Occipital lobe (tissue), 2 donors: ENCODE data around the gene BMP7. TPM values are rescaled to one million over a fixed set of nuclear protein-coding genes. Genes with fewer than 3 reads are reported as not detected.
"Not testable (repeated sequence)": the region's sequence is repeated elsewhere in the genome, so short reads cannot be mapped to it uniquely, and the experiment has no call there.

Source experiments
- DNase-seq: peaks from one replicate; lab custom pipeline; 2025; lab: John Stamatoyannopoulos, UW
- total RNA-seq: library from RNA; depleted of rRNA; stranded (reverse); fragments of >200 nt; gene quantifications from one replicate; pipeline ENCODE4 v1.2.3, GENCODE V29; 2014

The BMP7 gene
- total RNA-seq, 1 donor from 2014 or later: 8.7 TPM

DNA sequence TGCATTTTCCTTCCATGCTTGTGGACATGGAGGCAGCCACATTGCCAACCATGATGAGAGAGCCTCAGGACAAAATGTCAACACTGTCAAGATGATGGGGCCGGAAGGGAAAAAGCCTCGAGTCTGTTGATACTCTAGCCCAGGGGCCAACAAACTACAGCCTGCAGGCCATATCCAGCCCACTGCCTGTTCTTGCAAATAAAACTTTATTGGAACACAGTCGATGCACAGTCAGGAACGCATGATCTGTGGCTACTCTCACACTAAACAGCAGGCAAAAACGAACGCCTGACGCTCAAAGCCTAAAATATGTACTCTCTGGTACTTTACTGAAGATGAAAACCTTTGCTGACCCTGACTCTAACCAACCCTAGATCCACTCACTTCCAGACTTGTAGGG is 72.3 kb downstream of the BMP7 start:
- DNase-seq: no peak

- DNase-seq: no peak
Observed at GRCh38 chr20:57193094-57193493, 73.3 kb downstream of the BMP7 start.

GRCh38 chr20:57192311-57192710 is 74.1 kb downstream of the BMP7 start:
- no peak for DNase-seq

GRCh38 chr20:57191265-57191638 is 75.2 kb downstream of the BMP7 start:
- DNase-seq: not testable (repeated sequence)

DNA sequence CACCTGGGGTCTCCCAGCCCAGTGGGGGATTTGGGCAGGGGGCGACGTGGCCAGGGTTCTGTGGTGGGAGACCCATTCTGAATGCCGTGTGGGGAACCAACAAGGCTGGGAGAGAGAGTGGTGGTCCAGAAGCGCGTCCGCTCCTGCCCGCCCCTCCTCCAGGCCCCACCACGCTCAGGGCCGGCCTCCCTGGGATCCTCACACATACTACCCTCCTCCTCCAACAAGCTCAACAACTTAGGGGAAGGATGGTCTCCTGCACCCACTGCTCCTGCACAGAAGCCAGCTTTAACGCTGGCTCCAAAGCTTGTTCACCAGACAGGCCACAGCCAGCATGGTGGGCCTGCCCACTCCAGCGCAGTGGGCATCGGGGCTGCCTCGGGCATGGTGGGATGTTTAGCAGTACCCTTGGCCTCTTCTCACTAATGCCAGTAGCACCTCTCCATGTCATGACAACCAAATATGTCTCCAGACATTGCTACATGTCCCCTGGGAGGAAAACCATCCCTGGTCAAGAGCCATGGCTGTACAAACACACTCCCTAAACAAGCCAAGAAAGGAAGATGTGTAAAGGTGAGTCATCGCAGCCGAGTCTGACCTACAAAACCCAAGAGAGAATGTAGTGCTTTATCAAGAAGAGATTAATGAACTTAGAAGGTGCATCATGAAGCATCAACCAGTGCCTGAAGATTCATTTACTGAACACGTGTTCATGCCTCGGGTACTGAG is 75.7 kb downstream of the BMP7 start:
- no peak for DNase-seq

GRCh38 chr20:57189713-57190112 is 76.7 kb downstream of the BMP7 start:
- DNase-seq: no peak

GRCh38 chr20:57188576-57189079 is 77.8 kb downstream of the BMP7 start:
- no peak for DNase-seq

DNA sequence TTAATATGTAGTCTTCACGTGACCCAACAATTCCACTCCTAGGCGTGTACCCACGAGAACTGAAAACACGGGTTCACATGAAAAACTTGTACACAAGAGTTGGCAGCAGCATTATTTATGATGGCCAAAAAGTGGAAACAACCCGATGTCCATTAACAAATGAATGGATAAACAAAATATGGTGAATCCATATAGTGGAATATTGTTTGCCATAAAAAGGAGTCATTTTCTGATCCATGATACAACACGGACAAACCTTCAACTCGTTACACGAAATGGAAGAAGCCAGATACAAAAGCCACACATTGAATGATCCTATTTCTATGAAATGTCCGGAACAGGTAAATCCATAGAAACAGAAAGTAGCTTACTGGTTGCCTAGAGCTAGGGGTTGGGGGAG is 78.4 kb downstream of the BMP7 start:
- no peak for DNase-seq

DNA sequence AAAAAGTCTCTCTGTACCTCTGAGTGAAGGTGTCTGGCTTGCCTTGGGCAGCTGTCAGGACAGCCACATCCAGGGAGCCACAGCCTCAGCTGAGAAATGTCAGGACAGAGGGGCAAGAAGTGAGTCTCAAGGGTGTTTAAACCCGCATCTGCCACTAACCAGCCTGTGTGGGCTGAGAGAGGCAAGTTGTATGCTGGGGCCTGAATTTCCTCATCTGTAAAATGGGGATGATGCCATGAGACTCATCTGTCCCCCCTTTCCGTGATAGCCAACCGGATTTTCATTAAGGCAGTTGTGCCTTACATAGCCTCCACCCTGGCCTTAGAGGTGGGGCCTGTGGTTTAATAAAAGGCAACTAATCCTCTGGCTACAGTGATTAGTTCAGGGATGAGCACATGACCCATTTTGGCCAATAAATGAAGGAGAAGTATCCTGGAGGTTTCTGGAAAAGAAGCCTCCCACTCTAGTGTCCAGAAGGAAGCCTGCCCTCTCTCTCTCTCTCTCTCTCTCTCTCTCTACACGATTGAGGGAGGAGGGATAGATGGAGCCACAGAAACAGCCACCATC is 79.3 kb downstream of the BMP7 start:
- no peak for DNase-seq

- no peak for DNase-seq
Observed at GRCh38 chr20:57186192-57186591, 80.2 kb downstream of the BMP7 start.

DNA sequence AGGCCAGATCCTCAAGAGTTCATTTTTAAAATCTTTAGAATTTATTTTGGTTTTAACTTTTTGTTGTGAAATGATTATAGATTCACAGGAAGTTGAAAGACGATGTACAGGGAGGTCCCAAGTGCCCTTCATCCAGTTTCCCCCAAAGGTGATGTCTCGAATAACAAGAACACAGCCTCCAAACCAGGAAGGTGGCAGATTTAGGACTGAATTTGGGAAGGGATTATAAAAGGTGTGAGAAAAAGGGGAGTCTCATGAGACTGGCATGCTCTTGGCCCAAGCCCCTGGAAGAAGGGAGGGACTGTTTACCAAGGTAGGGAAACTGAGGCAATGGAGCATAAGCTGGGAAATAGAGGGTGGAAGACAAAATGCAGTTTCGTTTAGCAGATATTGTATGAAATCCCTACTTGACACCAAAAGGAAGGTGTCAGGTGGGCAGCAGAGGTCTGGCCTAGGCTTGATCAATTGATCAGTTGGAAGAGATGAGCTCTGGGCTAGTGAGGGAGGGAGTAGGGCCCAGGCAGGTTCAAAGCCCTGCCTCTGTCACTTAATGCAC is 81.2 kb downstream of the BMP7 start:
- DNase-seq: no peak

DNA sequence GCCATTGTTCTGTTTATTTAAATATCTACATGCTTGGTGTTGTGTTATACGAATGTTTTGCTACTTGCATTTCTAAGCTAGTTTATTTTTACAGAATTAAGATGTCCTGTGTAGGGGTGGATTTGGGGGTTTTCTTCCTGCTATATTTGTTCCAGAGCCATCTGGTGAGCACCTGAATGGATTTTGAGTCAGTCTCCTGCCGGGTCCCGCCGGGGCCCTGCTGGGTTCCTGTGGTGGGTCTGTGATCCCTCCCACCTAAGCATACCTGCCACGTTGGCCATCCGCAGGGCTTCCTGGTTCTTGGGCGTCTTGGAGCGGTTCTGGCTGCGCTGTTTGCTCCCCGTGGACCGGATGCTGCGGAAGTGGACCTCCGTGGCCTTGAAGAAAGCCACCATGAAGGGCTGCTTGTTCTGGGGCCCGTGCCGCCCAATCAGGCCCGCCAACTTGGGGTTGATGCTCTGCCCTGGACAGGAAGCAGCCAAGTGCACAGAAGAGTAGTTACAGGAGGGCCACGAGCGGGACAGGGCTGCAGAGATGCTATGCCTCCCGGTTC is 82.9 kb downstream of the BMP7 start:
- DNase-seq: no peak

GRCh38 chr20:57181639-57182038 is 84.8 kb downstream of the BMP7 start:
- DNase-seq: no peak

GRCh38 chr20:57180954-57181353 is 85.5 kb downstream of the BMP7 start:
- no peak for DNase-seq

DNA sequence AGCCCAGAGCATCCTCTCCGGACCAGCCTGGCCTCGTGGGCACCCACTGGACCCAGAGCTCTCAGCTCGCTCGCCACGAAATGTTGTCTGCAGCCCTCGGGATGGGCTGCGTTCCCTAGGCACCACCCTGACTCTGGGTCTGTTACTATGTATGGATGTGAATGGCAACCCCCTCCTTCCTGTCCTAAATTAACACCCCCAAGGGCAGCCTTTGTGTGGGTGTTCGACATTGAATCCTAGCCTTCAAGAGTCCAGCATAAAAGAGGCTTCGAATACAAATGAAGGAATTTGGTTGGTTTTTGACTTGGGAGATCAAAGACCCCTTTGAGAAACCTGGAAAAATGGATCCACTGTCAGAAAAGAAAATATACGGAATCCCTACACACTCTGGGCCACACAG is 86.1 kb downstream of the BMP7 start:
- DNase-seq: no peak

- DNase-seq: no peak
Observed at GRCh38 chr20:57179265-57179664, 87.2 kb downstream of the BMP7 start.

- DNase-seq: no peak
Observed at GRCh38 chr20:57178582-57179111, 87.8 kb downstream of the BMP7 start.

DNA sequence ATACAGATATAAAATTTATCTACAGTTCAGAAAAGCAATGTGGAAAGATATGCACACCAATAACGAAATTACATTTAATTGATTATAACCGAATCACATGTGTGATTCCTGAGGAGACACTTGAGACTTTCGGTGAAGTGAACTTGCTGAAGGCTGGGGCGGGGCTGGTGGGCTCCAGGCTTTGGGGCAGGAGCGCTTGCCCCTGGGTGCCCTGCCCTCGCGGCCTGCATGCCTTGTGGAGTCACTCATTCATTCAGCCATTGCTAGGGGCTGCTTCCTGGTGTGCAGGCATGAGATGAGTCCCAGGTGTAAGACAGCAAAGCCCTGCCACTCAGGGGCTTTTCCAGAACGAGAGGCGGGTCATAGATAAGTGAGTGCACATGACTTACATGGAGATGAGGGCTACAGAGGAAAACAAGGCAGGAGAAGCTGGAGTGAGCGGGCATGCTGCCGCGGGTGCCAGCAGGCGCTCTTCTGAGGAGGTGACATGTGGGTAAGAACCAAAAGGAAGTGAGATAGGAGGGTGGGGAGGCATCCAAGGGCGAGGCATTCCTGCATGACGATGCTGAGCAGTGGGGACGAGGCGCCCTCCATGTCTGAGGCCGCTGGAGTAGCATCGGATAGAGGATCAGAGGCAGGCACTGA is 88.7 kb downstream of the BMP7 start:
- DNase-seq: no peak

DNA sequence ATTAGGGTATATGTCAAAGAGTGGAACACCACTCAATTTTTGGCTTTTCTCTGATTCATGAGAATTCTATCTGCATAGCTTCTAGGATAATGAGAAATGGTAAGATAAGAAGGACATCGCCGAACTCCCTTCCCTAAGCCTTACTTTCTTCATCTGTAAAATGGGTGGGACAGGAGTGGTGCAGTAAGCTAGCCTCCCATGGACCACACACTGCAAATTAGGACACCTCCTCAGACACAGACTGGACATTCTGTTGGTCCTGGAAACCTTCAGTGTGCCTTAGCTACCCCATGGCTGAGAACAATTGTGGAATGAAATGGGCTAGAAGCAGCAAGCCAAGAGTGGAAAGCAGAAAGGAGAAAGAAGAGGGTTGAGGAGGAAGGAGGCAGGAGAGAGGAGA is 89.6 kb downstream of the BMP7 start:
- no peak for DNase-seq

GRCh38 chr20:57175397-57176010 is 90.9 kb downstream of the BMP7 start:
- DNase-seq: no peak

DNA sequence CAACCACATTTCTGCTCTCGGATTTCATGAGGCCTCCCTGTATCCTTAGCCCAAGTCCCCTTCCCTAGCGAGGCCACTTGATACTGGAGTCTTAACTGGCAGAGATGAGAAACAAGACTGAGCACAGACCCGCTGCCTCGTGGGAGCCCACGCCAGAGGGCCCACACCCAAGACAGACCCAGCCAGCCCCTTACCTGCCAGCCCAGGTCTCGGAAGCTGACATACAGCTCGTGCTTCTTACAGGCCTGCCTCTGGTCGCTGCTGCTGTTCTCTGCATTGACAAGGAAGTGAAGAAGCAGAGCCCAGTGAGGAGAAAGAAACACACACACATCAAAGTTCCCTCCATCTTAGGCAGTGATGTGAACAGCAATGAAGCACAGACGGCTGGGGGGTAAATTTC is 91.7 kb downstream of the BMP7 start:
- no peak for DNase-seq

DNA sequence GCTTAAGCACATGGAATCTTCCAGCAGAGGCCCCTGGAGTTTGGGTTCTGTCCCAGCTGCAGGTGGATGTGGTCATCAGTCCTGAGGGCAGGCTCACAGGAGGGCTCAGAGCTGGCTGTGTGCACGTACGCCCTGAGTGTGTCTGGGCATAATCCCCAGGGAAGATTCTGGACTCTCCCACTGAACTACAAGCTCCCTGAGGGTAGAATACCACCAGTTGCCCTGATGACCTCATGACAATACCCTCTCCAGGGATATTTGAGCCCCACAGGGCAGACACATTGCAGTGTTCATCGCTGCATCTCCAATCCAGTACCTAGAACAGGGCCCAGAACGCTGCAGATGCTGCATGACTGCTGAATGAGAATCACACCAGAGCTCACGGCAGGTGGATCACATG is 92.5 kb downstream of the BMP7 start:
- no peak for DNase-seq
